Activated CD8-positive, alpha-beta T cell treated with anti-CD3 and anti-CD28 coated beads for 36 hours (primary cell): ENCODE results near the gene SYT7. TPM values are rescaled to one million over a fixed set of nuclear protein-coding genes. Genes with fewer than 3 reads are reported as not detected.

Source experiments
- ATAC-seq: fragments of 200-7000 bp; cut with Tn5 transposase; one replicate; pipeline ENCODE4 v1.10.0; 2021; ENCODE audit warnings: mild to moderate bottlenecking, moderate library complexity
- CTCF ChIA-PET: fragments of 350-600 bp; sonication (Branson Sonifier 250); formaldehyde crosslinking; loops from one replicate; lab custom pipeline; 2021; ENCODE audit warnings: antibody characterized with exemption; lab: Charles Lee
- POLR2A ChIA-PET: fragments of 350-600 bp; sonication (Branson Sonifier 250); formaldehyde crosslinking; loops from one replicate; lab custom pipeline; 2021; ENCODE audit warnings: antibody characterized with exemption; lab: Charles Lee
- DNase-seq: peaks from one replicate; pipeline ENCODE4 v3.0.0-alpha.2; 2020
- H3K27ac Mint-ChIP-seq: one replicate; pipeline ENCODE4 v1.8.0; 2021; ENCODE audit warnings: mild to moderate bottlenecking, mixed read lengths
- H3K27me3 Mint-ChIP-seq: one replicate; pipeline ENCODE4 v1.8.0; 2021; ENCODE audit warnings: mixed read lengths
- H3K36me3 Mint-ChIP-seq: one replicate; pipeline ENCODE4 v1.8.0; 2021; ENCODE audit warnings: low read depth, mixed read lengths
- H3K4me1 Mint-ChIP-seq: one replicate; pipeline ENCODE4 v1.8.0; 2021; ENCODE audit warnings: low read depth, mixed read lengths
- H3K4me3 Mint-ChIP-seq: one replicate; pipeline ENCODE4 v1.8.0; 2021; ENCODE audit warnings: mild to moderate bottlenecking, moderate library complexity, mixed read lengths
- H3K9me3 Mint-ChIP-seq: one replicate; pipeline ENCODE4 v1.8.0; 2021; ENCODE audit warnings: mixed read lengths
- CTCF ChIP-seq: fragments of 200-600 bp; IDR thresholded peaks from one replicate; pipeline ENCODE4 v1.8.0; 2022; ENCODE audit warnings: antibody characterized with exemption, mild to moderate bottlenecking
- intact Hi-C: fragments of 100-400 bp; cut with micrococcal nuclease; formaldehyde crosslinking; loops from one replicate; pipeline ENCODE4 v1.10.0; 2022
- total RNA-seq, 2 experiments: library from RNA; stranded (reverse); gene quantifications; one replicate each; pipeline ENCODE4 v1.2.3, GENCODE V29; 2021

SYT7 gene
- total RNA-seq, 2 experiments from 2014 or later = not detected

- Mint-ChIP-seq H3K27ac (no peak overlapping the region), H3K9me3 (no peaks in the 10 kb centered on the region), H3K4me1 (peaks cover 10% of the 10 kb centered on the region), H3K36me3 (no peaks in the 10 kb centered on the region), H3K4me3 (no peak overlapping the region), H3K27me3 (peaks cover 41% of the 10 kb centered on the region)
- TF ChIP-seq CTCF = no peak
- ATAC-seq (no peak), DNase-seq (no peak)
- intact Hi-C loops = no loop called here
- POLR2A ChIA-PET = no interaction called here
- CTCF ChIA-PET = no interaction called here
Measured at GRCh38 chr11:61553373-61554171, 27.3 kb downstream of the SYT7 start.

GRCh38 chr11:61552108-61552635 is 28.7 kb downstream of the SYT7 start:
- ChIA-PET CTCF (interaction anchor here (0.8 kb wide), 1 partner anchor 26 kb away, joined by 3 read pairs; no protein-coding TSS in a partner anchor), POLR2A (no interaction called here)
- intact Hi-C loops = no loop called here
- no peak overlapping the region for H3K4me3 Mint-ChIP-seq
- H3K36me3 Mint-ChIP-seq = no peaks in the 10 kb centered on the region
- ATAC-seq = no peak
- H3K27ac Mint-ChIP-seq = no peak overlapping the region
- H3K4me1 Mint-ChIP-seq = peaks cover 10% of the 10 kb centered on the region
- H3K9me3 Mint-ChIP-seq = no peaks in the 10 kb centered on the region
- no peak for TF ChIP-seq CTCF
- no peak for DNase-seq
- H3K27me3 Mint-ChIP-seq = peaks cover 38% of the 10 kb centered on the region

GRCh38 chr11:61551634-61552033 is 29.2 kb downstream of the SYT7 start:
- Mint-ChIP-seq H3K27me3 (peaks cover 34% of the 10 kb centered on the region), H3K4me1 (peaks cover 10% of the 10 kb centered on the region), H3K36me3 (no peaks in the 10 kb centered on the region), H3K27ac (no peak overlapping the region), H3K9me3 (no peaks in the 10 kb centered on the region), H3K4me3 (no peak overlapping the region)
- intact Hi-C loops = no loop called here
- CTCF ChIA-PET = no interaction called here
- TF ChIP-seq CTCF = no peak
- no peak for DNase-seq
- ATAC-seq = no peak
- POLR2A ChIA-PET = no interaction called here

- TF ChIP-seq CTCF = no peak
- POLR2A ChIA-PET = no interaction called here
- intact Hi-C loops = no loop called here
- no peak overlapping the region for H3K4me3 Mint-ChIP-seq
- H3K36me3 Mint-ChIP-seq = no peaks in the 10 kb centered on the region
- no peak overlapping the region for H3K27ac Mint-ChIP-seq
- no peak for ATAC-seq
- CTCF ChIA-PET = no interaction called here
- H3K9me3 Mint-ChIP-seq = no peaks in the 10 kb centered on the region
- DNase-seq = no peak
- peaks cover 26% of the 10 kb centered on the region for H3K27me3 Mint-ChIP-seq
- H3K4me1 Mint-ChIP-seq = peaks cover 10% of the 10 kb centered on the region
Measured at GRCh38 chr11:61550665-61551227, 30.1 kb downstream of the SYT7 start.
